Measurements from ENCODE around the gene FAM240A. TPM values are rescaled to one million over a fixed set of nuclear protein-coding genes. Genes with fewer than 3 reads are reported as not detected.

FAM240A gene
- total and polyA plus RNA-seq, 2 experiments from 2014 or later = 0.18 TPM; not detected in 1

GRCh38 chr3:46674031-46674845 lies 61.9 kb downstream of the FAM240A start:
- Mint-ChIP-seq H3K27ac (no peak overlapping the region), H3K36me3 (ENCODE audit: low read depth) (peaks cover 4% of the 10 kb centered on the region; the same call in 2 of the 3 replicates), H3K4me1 (no peaks in the 10 kb centered on the region; the same call in 2 of the 3 replicates), H3K27me3 (ENCODE audit: insufficient read depth, low read depth, poor library complexity) (peaks cover 10% of the 10 kb centered on the region), H3K4me3 (no peak overlapping the region), H3K9me3 (no peaks in the 10 kb centered on the region)
- no peaks in the 10 kb centered on the region for H3K27me3 ChIP-seq (ENCODE audit: insufficient read depth)
- 0 out of 2 replicates have a peak, but pooled peaks cover 4% of the 10 kb centered on the region for H3K9me2 ChIP-seq (ENCODE audit: insufficient read depth)
- no peaks in the 10 kb centered on the region for H3K79me2 ChIP-seq (replicated peaks; ENCODE audit: insufficient read depth)
- no peak overlapping the region for H3K27ac ChIP-seq (ENCODE audit: low read depth)
- H3K4me2 ChIP-seq = no peak overlapping the region
- no peak overlapping the region for H2AFZ ChIP-seq
- H3K36me3 ChIP-seq (ENCODE audit: insufficient read depth) = no peaks in the 10 kb centered on the region
- H4K20me1 ChIP-seq (replicated peaks; ENCODE audit: insufficient read depth) = no peaks in the 10 kb centered on the region; the same call in 1 of the 2 replicates
- TF ChIP-seq CTCF (conservative IDR thresholded peaks at IDR 0.05; ENCODE audit: low read depth in 2 of 2) = peak; percentile 41 to 45
- no peak for TF ChIP-seq ZNF114 (CRISPR knock-in tag; IDR thresholded peaks at IDR 0.05)
- DNase-seq (ENCODE audit: low spot score) = no peak
- ATAC-seq = peak; percentile 12; the same call in 1 of the 3 replicates
- H3K4me1 ChIP-seq (ENCODE audit: insufficient read depth) = no peaks in the 10 kb centered on the region
- no peaks in the 10 kb centered on the region for H3F3A ChIP-seq (replicated peaks; ENCODE audit: low read depth)
- H3K4me3 ChIP-seq = no peak overlapping the region

DNA sequence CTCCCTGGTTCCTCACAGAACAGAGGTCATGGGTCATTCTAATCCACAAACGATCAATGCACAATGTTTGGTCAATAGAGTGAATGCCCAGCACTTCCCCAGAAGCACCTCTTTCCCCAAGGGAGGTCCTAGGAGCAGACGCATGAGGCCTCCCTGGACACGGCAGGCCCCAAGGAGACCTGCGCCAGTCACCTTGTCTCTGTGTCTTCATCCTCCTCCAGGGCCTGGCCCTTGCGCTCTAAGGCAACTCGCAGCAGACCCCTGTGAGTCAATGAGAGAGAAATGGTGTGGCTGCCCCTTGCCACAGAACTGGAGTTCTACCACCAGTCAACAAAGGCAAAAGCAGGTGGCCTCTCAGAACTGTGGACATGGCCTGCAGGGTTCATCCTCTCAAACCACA lies 63.1 kb downstream of the FAM240A start:
- Histone ChIP-seq H3K79me2 (replicated peaks; ENCODE audit: insufficient read depth) (no peaks in the 10 kb centered on the region), H3K27ac (ENCODE audit: low read depth) (no peak overlapping the region), H3K27me3 (ENCODE audit: insufficient read depth) (no peaks in the 10 kb centered on the region), H3K9me2 (ENCODE audit: insufficient read depth) (0 out of 2 replicates have a peak, but pooled peaks cover 4% of the 10 kb centered on the region), H3K4me3 (no peak overlapping the region), H3K4me1 (ENCODE audit: insufficient read depth) (no peaks in the 10 kb centered on the region), H3K36me3 (ENCODE audit: insufficient read depth) (no peaks in the 10 kb centered on the region), H3K4me2 (no peak overlapping the region), H4K20me1 (replicated peaks; ENCODE audit: insufficient read depth) (no peaks in the 10 kb centered on the region; the same call in 1 of the 2 replicates), H2AFZ (no peak overlapping the region), H3F3A (replicated peaks; ENCODE audit: low read depth) (no peaks in the 10 kb centered on the region)
- Mint-ChIP-seq H3K27me3 (ENCODE audit: insufficient read depth, low read depth, poor library complexity) (peaks cover 12% of the 10 kb centered on the region), H3K27ac (no peak overlapping the region), H3K9me3 (no peaks in the 10 kb centered on the region), H3K4me1 (no peaks in the 10 kb centered on the region; the same call in 2 of the 3 replicates), H3K4me3 (no peak overlapping the region), H3K36me3 (ENCODE audit: low read depth) (peaks cover 4% of the 10 kb centered on the region)
- ATAC-seq (no peak), DNase-seq (ENCODE audit: low spot score) (no peak)
- TF ChIP-seq ZNF462 (CRISPR knock-in tag; IDR thresholded peaks at IDR 0.05) (no peak), STAT1 (IDR thresholded peaks at IDR 0.05; ENCODE audit: unreplicated experiment) (no peak), POLR2AphosphoS5 (IDR thresholded peaks at IDR 0.05; ENCODE audit: low read depth) (no peak), EZH2 (IDR thresholded peaks at IDR 0.05; ENCODE audit: low read depth, unreplicated experiment) (no peak), ZNF331 (CRISPR knock-in tag; IDR thresholded peaks at IDR 0.05; ENCODE audit: low read depth) (no peak), REST (IDR thresholded peaks at IDR 0.05; ENCODE audit: unreplicated experiment) (no peak), CREB1 (CRISPR knock-in tag; IDR thresholded peaks at IDR 0.05; ENCODE audit: low read depth) (no peak)

Measured in GM23338 (cell line).